Dendritic cell treated with granulocyte-macrophage colony-stimulating factor and Interleukin-4, amounts not matched to agents 40 ng/mL and 50 ng/mL, for 4 days (primary cell): Measurements from ENCODE around the gene ARL4A.
"Not testable (repeated sequence)": the region's sequence is repeated elsewhere in the genome, so short reads cannot be mapped to it uniquely, and the experiment has no call there.

Experiments used
- H3K27ac Mint-ChIP-seq: one replicate; pipeline ENCODE4 v1.8.0; 2022; ENCODE audit warnings: mild to moderate bottlenecking, mixed read lengths
- H3K27me3 Mint-ChIP-seq: one replicate; pipeline ENCODE4 v1.8.0; 2022; ENCODE audit warnings: mild to moderate bottlenecking, mixed read lengths
- H3K36me3 Mint-ChIP-seq: one replicate; pipeline ENCODE4 v1.8.0; 2022; ENCODE audit warnings: low read depth, mixed read lengths
- H3K4me1 Mint-ChIP-seq: one replicate; pipeline ENCODE4 v1.8.0; 2022; ENCODE audit warnings: low read depth, mixed read lengths
- H3K4me3 Mint-ChIP-seq: one replicate; pipeline ENCODE4 v1.8.0; 2022; ENCODE audit warnings: mild to moderate bottlenecking, moderate library complexity, mixed read lengths
- H3K9me3 Mint-ChIP-seq: one replicate; pipeline ENCODE4 v1.8.0; 2022; ENCODE audit warnings: mixed read lengths
- intact Hi-C: fragments of 100-400 bp; cut with micrococcal nuclease; formaldehyde crosslinking; loops from one replicate; pipeline ENCODE4 v1.15.0; 2022

Gene ARL4A

GRCh38 chr7:12649348-12649747, 38.1 kb upstream of the ARL4A start:
- intact Hi-C loops, result no loop called here
- Mint-ChIP-seq H3K9me3 (no peaks in the 10 kb centered on the region), H3K36me3 (no peaks in the 10 kb centered on the region), H3K27ac (no peak overlapping the region), H3K4me3 (no peak overlapping the region), H3K27me3 (no peaks in the 10 kb centered on the region), H3K4me1 (no peaks in the 10 kb centered on the region)

GRCh38 chr7:12650080-12650479, 37.4 kb upstream of the ARL4A start:
- Mint-ChIP-seq H3K27ac (no peak overlapping the region), H3K4me1 (no peaks in the 10 kb centered on the region), H3K9me3 (no peaks in the 10 kb centered on the region), H3K27me3 (no peaks in the 10 kb centered on the region), H3K36me3 (no peaks in the 10 kb centered on the region), H3K4me3 (no peak overlapping the region)
- intact Hi-C loops, result no loop called here

GRCh38 chr7:12653110-12653509, 34.3 kb upstream of the ARL4A start:
- Mint-ChIP-seq H3K36me3 (no peaks in the 10 kb centered on the region), H3K27me3 (no peaks in the 10 kb centered on the region), H3K4me3 (no peak overlapping the region), H3K9me3 (no peaks in the 10 kb centered on the region), H3K4me1 (no peaks in the 10 kb centered on the region), H3K27ac (no peak overlapping the region)
- intact Hi-C loops, result no loop called here

- Mint-ChIP-seq H3K27me3 (no peaks in the 10 kb centered on the region), H3K4me3 (no peak overlapping the region), H3K36me3 (no peaks in the 10 kb centered on the region), H3K4me1 (no peaks in the 10 kb centered on the region), H3K27ac (no peak overlapping the region), H3K9me3 (no peaks in the 10 kb centered on the region)
- intact Hi-C loops, result no loop called here
These were observed 33.9 kb upstream of the ARL4A start for GRCh38 chr7:12653518-12653917.

- Mint-ChIP-seq H3K4me1 (no peaks in the 10 kb centered on the region), H3K36me3 (no peaks in the 10 kb centered on the region), H3K4me3 (no peak overlapping the region), H3K27me3 (no peaks in the 10 kb centered on the region), H3K27ac (no peak overlapping the region), H3K9me3 (no peaks in the 10 kb centered on the region)
- intact Hi-C loops, result no loop called here
These were observed 32.3 kb upstream of the ARL4A start for GRCh38 chr7:12655161-12655560.

DNA sequence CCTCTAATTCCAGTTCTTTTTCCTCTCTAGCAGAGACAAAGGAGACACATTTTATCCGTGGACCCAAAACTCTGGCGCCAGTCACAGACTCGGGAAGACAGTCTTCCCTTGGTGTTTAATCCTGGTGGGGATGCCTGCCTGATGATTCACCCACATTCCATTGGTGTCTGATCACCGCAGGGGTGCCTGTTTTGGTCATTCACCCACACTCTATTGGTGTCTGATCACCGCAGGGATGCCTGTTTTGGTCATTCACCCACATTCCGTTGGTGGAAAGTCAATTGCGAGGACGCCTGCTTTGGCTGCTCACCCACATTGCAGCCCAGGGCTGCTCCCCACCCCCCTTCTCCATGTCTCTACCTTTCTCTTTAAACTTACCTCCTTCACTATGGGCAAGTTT, 27.0 kb upstream of the ARL4A start:
- H3K4me3 Mint-ChIP-seq, H3K4me1 Mint-ChIP-seq, H3K27me3 Mint-ChIP-seq, intact Hi-C loops, H3K27ac Mint-ChIP-seq, H3K9me3 Mint-ChIP-seq, H3K36me3 Mint-ChIP-seq: not testable (repeated sequence)

- H3K9me3 Mint-ChIP-seq, H3K4me3 Mint-ChIP-seq, H3K4me1 Mint-ChIP-seq, H3K27ac Mint-ChIP-seq, H3K36me3 Mint-ChIP-seq, H3K27me3 Mint-ChIP-seq, intact Hi-C loops: not testable (repeated sequence)
These were observed 26.4 kb upstream of the ARL4A start for GRCh38 chr7:12660986-12661385.

- intact Hi-C loops, result no loop called here
- H3K4me1 Mint-ChIP-seq, result no peaks in the 10 kb centered on the region
- no peaks in the 10 kb centered on the region for H3K27me3 Mint-ChIP-seq
- H3K4me3 Mint-ChIP-seq, result no peak overlapping the region
- no peaks in the 10 kb centered on the region for H3K36me3 Mint-ChIP-seq
- H3K27ac Mint-ChIP-seq, result no peak overlapping the region
- H3K9me3 Mint-ChIP-seq, result no peaks in the 10 kb centered on the region
These were observed 25.9 kb upstream of the ARL4A start for GRCh38 chr7:12661581-12661980.

DNA sequence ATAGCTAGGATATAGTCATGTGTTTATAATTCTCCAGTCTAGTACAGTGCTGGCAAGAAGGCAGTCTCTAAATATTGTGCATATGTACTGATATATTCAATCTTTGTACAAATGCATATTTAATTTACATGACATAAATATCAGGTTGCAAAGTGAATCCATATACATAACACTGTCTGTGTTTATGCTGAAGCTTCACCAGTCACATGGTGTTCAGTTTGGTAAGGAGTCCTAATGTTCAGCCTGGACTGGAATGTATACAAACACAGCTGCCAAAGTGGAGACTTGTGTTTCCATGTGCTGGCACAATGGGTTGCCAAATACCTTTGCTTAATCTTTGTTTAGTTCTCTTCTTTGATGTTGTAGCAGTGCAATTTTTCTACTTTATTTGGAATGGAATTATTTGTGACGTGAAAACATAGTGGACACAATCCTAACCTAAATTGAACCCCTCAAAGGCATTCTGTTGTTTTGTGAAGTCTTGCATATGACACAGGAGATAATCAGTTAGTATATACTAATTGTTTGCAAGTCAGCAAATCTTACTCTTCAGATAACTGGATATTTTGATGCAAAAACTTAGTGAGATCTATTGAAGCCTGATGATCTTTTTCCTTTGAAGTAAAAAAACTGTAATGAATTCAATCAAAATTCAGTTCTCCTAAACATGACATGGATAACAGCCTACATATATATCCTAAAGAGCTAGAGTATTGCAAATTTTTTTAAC, 17.3 kb upstream of the ARL4A start:
- peak overlapping the region; percentile 44 for H3K27ac Mint-ChIP-seq
- intact Hi-C loops, result no loop called here
- peaks cover 24% of the 10 kb centered on the region for H3K4me1 Mint-ChIP-seq
- H3K27me3 Mint-ChIP-seq, result no peaks in the 10 kb centered on the region
- no peaks in the 10 kb centered on the region for H3K36me3 Mint-ChIP-seq
- no peaks in the 10 kb centered on the region for H3K9me3 Mint-ChIP-seq
- H3K4me3 Mint-ChIP-seq, result no peak overlapping the region

- Mint-ChIP-seq H3K27me3 (no peaks in the 10 kb centered on the region), H3K9me3 (no peaks in the 10 kb centered on the region), H3K4me1 (peaks cover 27% of the 10 kb centered on the region), H3K27ac (peak overlapping the region; percentile 44), H3K4me3 (no peak overlapping the region), H3K36me3 (no peaks in the 10 kb centered on the region)
- intact Hi-C loops, result loop anchor here (1.0 kb wide), 1 partner anchor 15 kb away; no protein-coding TSS in a partner anchor
These were observed 16.5 kb upstream of the ARL4A start for GRCh38 chr7:12670743-12671520.

GRCh38 chr7:12673436-12673835, 14.0 kb upstream of the ARL4A start:
- intact Hi-C loops, H3K27me3 Mint-ChIP-seq, H3K9me3 Mint-ChIP-seq, H3K36me3 Mint-ChIP-seq, H3K27ac Mint-ChIP-seq, H3K4me3 Mint-ChIP-seq: not testable (repeated sequence)
- H3K4me1 Mint-ChIP-seq, result peaks cover 27% of the 10 kb centered on the region

- Mint-ChIP-seq H3K4me3 (no peak overlapping the region), H3K36me3 (no peaks in the 10 kb centered on the region), H3K9me3 (no peaks in the 10 kb centered on the region), H3K27me3 (no peaks in the 10 kb centered on the region), H3K27ac (no peak overlapping the region), H3K4me1 (peaks cover 27% of the 10 kb centered on the region)
- intact Hi-C loops, result no loop called here
These were observed 13.4 kb upstream of the ARL4A start for GRCh38 chr7:12674053-12674452.

- intact Hi-C loops, result no loop called here
- Mint-ChIP-seq H3K4me3 (no peak overlapping the region), H3K36me3 (no peaks in the 10 kb centered on the region), H3K27me3 (no peaks in the 10 kb centered on the region), H3K27ac (no peak overlapping the region), H3K9me3 (no peaks in the 10 kb centered on the region), H3K4me1 (peaks cover 27% of the 10 kb centered on the region)
These were observed 12.6 kb upstream of the ARL4A start for GRCh38 chr7:12674861-12675260.

- Mint-ChIP-seq H3K4me1 (peaks cover 34% of the 10 kb centered on the region), H3K4me3 (no peak overlapping the region), H3K9me3 (no peaks in the 10 kb centered on the region), H3K27me3 (no peaks in the 10 kb centered on the region), H3K36me3 (peaks cover 13% of the 10 kb centered on the region), H3K27ac (no peak overlapping the region)
- intact Hi-C loops, result loop anchor here (10.0 kb wide), 2 partner anchors 99 to 371 kb away; no protein-coding TSS in a partner anchor
These were observed 3.5 kb upstream of the ARL4A start for GRCh38 chr7:12683678-12684585.
